Mammary epithelial cell (primary cell): ENCODE results near the gene ADGRV1.

Experiments
- CTCF ChIP-seq, 2 donors: IDR thresholded peaks in 1 of 2; conservative IDR thresholded peaks in 1 of 2; 2 replicates each; pipeline ENCODE4 v1.5.1; 2011 to 2012; ENCODE audit warnings: inconsistent platforms in 2 of 2, low read length in 2 of 2, mild to moderate bottlenecking in 2 of 2, control low read depth in 1 of 2, low read depth in 1 of 2; ENCODE audit not compliant: insufficient read depth in 1 of 2; ENCODE audit errors: extremely low read depth in 1 of 2
- EZH2 ChIP-seq: IDR thresholded peaks from 2 replicates; pipeline ENCODE4 v1.6.1; 2012; ENCODE audit warnings: low read length, inconsistent platforms, borderline replicate concordance

GRCh38 chr5:90740244-90740799 is 181.7 kb downstream of the ADGRV1 start:
- TF ChIP-seq CTCF (conservative IDR thresholded peaks at IDR 0.05 in 1 of 2, IDR thresholded peaks at IDR 0.05 in 1 of 2; ENCODE audit: extremely low read depth in 1 of 2, insufficient read depth in 1 of 2, low read depth in 1 of 2, low read length in 2 of 2) (no peak), EZH2 (no peak)
